HG03039 (cell line): ENCODE results near the gene RAB3C.

Source experiments
- ATAC-seq: cut with Tn5 transposase; IDR thresholded peaks from one replicate; pipeline ENCODE4 v1.9.1; 2021; ENCODE audit warnings: mild to moderate bottlenecking, moderate library complexity; ENCODE audit not compliant: unreplicated experiment

The RAB3C gene

GRCh38 chr5:58765058-58765457, 182.2 kb downstream of the RAB3C start:
- ATAC-seq = no peak

GRCh38 chr5:58767104-58767503, 184.2 kb downstream of the RAB3C start:
- ATAC-seq = no peak

GRCh38 chr5:58770136-58770535, 187.3 kb downstream of the RAB3C start:
- ATAC-seq = no peak

GRCh38 chr5:58771796-58772195, 188.9 kb downstream of the RAB3C start:
- no peak for ATAC-seq

GRCh38 chr5:58773744-58774441, 191.0 kb downstream of the RAB3C start:
- ATAC-seq = no peak

GRCh38 chr5:58774937-58775336, 192.1 kb downstream of the RAB3C start:
- ATAC-seq = no peak

GRCh38 chr5:58775701-58776262, 192.9 kb downstream of the RAB3C start:
- ATAC-seq = peak; percentile 81

GRCh38 chr5:58776559-58776958, 193.7 kb downstream of the RAB3C start:
- no peak for ATAC-seq

GRCh38 chr5:58778888-58779287, 196.0 kb downstream of the RAB3C start:
- no peak for ATAC-seq

- ATAC-seq = peak; percentile 44
Observed at GRCh38 chr5:58786035-58786434, 203.2 kb downstream of the RAB3C start.

- no peak for ATAC-seq
Observed at GRCh38 chr5:58786711-58787303, 203.9 kb downstream of the RAB3C start.

- no peak for ATAC-seq
Observed at GRCh38 chr5:58787987-58788386, 205.1 kb downstream of the RAB3C start.

- no peak for ATAC-seq
Observed at GRCh38 chr5:58793888-58794657, 211.2 kb downstream of the RAB3C start.

- ATAC-seq = no peak
Observed at GRCh38 chr5:58794875-58795274, 212.0 kb downstream of the RAB3C start.

GRCh38 chr5:58795327-58795726, 212.5 kb downstream of the RAB3C start:
- no peak for ATAC-seq

- no peak for ATAC-seq
Observed at GRCh38 chr5:58797021-58797420, 214.1 kb downstream of the RAB3C start.

- ATAC-seq = no peak
Observed at GRCh38 chr5:58800356-58800755, 217.5 kb downstream of the RAB3C start.

- ATAC-seq = no peak
Observed at GRCh38 chr5:58800861-58801540, 218.1 kb downstream of the RAB3C start.

GRCh38 chr5:58803056-58803455, 220.2 kb downstream of the RAB3C start:
- ATAC-seq = no peak

- ATAC-seq = no peak
Observed at GRCh38 chr5:58804291-58804690, 221.4 kb downstream of the RAB3C start.

- no peak for ATAC-seq
Observed at GRCh38 chr5:58810086-58810485, 227.2 kb downstream of the RAB3C start.
